Activated T-helper 1 cell treated with Interleukin-2 at 50 U/mL for 16 hours (primary cell): ENCODE results near the gene AFDN.

ENCODE experiments used
- DNase-seq: peaks from one replicate; pipeline ENCODE4 v3.0.0-alpha.2; 2020; ENCODE audit warnings: low read depth

AFDN gene

DNA sequence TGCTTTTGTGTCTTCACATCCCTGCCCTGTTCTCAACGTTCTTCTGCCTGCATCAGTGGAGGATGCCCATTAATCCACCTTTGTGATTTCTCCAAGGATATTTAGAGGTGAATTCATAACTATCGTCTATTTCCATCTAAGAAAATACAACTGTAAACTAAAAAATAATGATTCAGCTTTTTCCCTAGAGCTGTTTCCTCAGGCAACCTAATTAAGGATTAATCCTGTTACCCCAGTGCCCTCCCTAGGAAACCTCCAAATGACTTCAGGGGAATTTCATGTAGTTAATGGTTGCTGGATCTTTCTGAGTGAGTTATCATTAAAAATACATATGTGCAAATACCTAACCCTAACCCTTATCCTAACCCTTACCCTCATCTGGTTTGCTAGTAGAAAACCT, 14.6 kb upstream of the AFDN start:
- DNase-seq = no peak

DNA sequence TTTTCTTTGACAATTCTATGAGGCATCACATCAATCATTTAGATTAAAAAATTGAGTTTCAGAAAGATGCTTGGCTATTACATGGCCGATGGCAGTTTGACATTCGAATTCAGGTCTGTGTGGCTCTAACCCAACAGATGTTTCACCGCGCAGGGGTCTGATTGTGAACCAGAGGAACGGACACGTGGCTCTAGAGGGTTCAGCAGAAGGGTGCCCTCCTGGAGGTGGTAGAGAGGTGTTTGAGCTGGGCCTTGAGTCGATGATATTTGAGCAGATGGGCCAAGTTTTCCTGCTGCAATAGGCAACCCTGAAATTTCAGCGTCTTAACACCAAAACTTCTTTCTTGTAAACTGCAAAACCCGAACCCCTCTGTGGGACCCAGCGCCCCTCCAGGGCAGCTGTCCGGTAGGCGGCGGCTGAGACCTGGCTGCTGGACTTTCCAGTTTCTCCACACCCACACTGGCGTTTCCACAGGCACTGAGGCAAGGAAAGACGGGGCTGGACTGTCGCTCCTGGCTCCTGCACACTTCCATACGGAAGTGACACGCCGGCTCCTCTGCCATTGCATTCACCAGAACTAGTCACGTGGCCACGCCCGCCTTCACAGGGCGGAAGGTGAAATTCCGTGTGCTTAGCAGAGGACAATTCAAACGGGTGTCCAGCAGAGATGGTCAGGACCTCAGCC, 11.3 kb upstream of the AFDN start:
- no peak for DNase-seq

DNA sequence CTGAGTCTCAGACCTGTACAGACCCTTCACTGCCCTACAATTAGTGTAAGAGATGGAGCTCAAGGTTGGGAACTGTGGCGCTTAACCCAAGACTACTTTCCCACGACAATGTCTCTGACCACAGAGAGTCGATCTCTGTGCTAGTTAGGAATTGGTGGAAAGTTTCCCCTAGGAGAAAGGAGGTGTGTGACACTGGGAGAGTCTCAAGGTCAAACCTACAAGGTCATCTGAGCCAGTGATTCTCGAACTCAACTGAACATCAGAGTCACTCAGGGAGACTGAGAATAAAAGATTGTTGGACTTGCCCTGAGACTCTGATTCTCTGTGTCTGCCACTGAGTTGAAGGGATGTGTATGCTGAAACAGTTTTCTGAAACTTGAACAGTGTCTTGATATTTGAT, 9.7 kb upstream of the AFDN start:
- DNase-seq = no peak

DNA sequence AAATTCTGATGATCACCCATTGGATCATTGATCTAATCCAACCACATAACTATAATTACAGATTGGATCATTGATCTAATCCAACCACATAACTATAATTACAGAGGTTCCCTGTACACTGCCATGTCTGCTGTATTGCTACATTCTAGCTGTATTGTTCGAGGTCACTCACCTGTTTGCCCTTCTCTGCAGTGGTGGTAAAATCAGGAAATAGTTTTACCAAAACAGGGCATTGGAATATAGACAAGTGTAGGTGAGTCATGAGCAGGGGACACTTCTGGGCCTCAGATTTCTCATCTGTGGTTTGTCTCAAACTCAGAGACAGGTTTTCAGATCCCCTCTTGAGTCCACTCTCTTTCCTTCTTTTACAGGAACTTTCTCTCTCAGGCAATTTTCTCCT, 9.0 kb upstream of the AFDN start:
- no peak for DNase-seq

DNA sequence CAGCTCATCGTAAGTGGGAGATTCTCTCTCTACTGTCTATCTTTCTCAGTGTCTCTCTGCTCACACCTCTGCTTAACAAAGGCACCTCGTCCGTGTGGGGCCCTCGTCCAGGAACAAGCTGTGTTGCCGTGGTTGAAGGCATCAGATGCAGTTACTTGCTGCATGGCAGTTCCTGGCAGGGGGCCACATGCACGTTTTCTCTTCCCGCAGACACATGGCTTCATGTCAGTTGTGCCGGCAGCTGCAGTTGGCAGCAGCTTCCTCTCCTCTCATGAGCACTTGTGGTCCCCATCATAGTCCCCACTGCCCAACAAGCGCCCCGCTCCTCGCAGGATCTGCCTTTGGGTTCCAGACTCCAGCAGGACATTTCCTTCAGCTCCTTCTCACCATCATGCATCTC, 7.1 kb upstream of the AFDN start:
- no peak for DNase-seq

DNA sequence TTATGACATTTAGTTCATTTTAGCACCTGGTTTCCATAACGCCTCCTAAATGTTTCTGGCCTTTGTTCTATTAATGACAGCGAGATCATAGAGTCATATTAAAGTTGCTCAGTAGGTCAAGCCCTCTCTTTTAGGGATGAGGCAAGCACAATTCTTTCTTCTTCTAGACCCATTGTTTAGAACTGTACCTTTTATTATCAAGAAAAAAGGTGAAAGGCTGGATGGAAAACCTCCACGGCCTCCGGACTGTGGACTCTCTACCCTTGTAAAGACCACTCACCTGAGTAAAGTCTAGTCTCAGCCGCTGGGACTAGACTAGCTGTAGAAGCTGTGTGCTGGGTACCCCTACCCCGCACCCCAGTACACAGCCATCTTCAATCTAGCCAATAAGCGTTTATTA, 6.0 kb upstream of the AFDN start:
- DNase-seq = no peak

DNA sequence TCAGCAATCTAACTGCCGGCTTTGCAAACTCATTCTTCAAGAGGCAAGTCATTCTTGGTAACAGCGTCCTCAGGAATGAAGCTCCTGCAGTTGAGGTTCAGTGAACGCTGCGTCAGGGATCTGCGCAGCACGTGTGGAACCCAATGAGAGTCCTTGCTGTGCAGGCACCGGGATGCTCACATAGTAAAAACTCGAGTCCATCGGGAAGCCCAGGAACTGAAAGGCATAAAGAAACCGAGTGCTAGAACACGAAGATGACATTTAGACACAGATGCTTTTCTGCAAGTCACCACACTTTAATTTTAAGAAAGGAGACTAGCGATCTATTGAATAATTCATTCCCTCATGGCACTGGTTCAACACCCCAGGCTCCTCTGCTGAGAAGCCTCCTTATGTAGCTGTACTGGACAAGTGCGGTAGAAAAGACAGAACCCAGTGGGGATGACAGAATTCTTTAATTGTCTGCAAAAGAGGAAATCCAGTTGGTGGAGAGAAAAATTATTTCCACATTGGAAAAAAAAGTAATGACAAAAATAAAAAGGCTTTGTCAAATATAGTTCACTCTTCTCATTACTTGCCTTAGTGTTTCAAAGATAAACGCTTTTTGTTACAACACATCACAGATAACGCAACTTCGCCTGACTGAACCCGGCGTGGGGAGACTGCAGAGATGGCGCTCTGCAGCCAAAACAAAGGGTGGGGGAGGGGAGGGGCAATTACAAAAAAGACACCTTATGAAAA, 1.9 kb upstream of the AFDN start:
- no peak for DNase-seq

DNA sequence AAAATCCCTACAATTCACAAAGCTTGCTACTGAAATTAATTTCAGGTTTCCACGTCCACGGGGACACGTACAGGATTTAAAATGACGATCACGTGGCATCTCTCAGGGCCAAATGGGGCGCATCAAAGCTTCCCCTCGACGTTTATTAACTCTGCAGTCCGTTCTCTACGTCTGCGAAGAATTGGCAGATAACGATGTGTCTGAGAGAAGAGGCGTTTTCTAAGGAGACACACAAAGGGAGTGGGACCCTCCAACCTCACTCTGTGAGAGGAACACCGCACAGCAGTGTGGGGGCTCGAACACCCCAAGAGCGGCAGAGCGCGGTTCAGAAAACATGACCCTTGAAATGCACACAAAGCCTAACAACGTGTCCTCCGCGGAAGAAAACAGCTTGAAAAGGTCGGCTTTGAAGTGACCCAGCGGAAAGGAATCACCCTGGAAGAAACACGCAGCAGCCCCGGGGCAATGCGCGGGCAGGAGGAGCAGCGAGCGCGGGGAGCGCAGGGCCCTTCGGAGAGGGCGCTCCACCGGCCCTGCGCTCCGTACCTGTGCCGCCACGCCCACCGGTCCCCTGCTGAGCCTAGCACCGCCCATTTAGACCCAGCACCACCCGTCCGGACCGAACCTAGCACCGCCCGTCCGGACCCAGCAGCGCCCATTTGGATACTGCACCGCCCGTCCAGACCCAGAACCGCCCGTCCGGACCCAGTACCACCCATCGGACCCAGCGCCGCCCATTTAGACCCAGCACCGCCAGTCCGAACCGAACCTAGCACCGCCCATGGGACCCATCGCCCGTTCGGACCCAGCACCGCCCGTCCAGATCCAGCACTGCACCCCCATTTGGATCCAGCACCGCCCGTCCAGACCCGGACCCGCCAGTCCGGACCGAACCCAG, 1.1 kb upstream of the AFDN start:
- no peak for DNase-seq

DNA sequence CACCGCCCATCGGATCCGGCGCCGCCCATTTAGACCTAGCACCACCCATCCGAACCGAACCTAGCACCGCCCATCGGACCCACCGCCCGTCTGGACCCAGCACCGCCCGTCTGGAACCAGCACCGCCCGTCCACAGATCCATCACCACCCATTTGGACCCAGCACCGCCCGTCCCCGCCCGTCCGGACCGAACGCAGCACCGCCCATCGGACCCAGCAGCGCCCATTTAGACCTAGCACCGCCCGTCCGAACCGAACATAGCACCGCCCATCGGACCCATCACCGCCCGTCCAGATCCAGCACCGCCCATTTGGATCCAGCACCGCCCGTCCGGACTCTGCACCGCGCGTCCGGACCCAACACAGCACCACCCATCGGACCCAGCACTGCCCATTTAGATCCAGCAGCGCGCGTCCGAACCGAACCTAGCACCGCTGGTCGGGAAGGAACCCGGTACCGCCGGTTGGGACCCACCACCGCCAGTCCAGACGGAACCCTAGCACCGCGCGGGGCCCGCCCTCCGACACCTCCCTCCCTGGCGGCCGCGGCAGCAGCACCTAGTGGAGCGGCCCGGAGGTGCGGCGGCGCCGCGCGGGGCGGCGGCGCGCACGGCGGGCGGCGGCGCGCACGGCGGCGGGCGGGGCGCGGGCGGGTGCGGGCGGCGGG, 348 bp upstream of the AFDN start:
- peak; percentile 53 for DNase-seq

DNA sequence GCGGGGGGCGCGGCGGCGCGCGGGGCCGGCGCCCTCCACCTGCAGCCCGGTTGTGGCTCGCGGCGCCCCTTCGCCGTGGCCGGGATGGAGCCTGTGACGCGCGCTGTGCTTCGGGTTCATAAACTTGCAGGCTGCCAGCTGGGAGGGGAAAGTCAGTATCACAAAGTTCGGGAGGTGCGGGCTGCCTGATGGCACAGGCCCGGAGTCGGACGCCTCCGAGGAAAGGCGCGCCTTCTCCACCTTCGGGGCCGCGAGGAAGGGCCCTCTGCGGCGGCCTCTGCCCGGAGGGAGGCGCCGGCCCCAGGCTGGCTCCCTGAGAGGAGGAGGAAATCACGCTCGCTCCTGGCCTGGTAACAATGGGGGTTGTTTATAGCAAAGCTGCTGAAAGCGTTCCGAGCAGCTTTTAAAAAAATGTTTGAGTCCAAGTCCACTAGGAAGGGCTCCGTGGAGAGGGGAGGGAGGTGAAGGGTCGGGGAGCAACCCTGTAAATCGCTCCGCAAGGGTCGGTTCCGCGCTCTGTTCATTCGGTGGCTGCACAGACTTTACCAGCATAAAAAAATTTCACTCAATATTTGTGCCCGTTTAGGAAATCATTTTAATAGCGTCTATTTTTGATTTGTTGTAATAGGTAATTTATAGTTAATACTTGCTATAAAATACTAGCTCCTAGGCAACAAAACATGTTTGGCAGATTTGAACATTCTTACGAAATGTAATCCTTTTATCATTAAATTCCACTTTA, 1.0 kb downstream of the AFDN start:
- no peak for DNase-seq

DNA sequence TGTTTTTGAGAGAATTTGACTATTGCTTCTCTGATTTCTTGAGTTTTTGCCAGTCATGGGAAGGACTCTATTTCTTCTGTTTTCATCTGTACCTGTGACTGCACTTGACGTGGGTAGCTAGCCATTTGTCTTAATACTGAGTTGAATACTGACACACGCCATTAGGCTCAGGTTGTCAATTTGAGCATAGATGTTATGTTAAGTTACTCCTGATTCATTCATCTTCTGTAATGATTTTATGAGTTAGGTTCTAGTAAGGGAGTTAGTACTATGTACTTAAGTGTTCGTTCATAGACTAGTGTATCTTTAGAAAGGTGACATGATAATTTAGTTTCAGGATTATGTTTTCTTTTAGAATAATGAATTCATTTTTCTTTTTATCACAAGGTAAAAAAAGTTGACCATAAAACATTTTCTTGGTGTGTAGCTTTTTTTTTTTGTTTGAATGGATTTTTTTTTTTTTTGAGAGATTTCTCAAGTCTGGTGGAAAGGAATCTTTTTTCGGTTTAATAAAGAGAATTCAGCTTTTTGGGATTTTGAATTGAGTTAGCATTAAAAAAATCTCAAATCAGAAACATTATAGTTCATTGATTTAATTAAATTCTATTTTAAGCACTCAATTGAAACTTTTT, 1.7 kb downstream of the AFDN start:
- no peak for DNase-seq

DNA sequence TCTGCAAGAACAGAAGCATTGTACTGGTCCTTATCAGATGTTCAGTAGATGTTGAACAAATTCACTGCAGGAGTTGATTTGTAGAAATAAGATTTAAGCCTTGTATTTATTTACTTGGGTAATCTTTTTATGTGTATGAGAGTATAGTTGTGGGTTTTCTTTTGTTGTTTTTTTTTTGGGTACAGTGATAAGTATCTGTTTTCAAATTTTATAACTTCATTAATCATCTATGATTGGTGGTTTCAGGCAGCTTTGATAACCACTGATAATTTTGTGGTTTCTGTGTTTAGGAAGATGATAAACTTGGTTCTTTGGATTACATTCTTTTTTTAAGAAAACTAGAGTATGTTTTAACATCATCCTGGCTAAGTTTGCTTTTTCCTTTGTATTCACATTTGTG, 2.8 kb downstream of the AFDN start:
- no peak for DNase-seq

DNA sequence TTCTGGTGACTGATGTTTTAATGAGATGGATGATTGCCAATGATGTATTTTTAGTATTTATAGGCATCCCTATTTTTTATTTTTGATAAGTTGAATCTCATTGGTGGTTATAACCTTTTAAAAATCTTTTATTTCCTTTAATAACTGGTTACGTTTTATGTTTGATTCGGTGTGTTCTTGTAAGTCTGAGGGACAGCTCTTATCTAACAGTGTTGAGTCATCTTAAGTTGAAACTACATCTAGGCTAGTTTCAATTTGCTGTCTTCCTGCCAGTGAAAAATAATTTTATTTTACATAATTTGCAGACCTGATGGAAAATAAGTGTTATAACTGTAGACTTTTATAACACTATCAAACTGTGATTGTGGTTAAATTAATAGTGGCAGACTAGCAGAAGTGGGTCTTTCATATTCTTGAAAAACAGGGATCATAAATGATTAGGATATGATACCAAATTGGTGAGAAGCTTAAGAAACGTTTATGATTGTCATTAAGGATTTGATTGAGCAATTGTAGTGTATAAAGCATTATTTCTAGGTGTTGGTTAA, 4.6 kb downstream of the AFDN start:
- DNase-seq = no peak

DNA sequence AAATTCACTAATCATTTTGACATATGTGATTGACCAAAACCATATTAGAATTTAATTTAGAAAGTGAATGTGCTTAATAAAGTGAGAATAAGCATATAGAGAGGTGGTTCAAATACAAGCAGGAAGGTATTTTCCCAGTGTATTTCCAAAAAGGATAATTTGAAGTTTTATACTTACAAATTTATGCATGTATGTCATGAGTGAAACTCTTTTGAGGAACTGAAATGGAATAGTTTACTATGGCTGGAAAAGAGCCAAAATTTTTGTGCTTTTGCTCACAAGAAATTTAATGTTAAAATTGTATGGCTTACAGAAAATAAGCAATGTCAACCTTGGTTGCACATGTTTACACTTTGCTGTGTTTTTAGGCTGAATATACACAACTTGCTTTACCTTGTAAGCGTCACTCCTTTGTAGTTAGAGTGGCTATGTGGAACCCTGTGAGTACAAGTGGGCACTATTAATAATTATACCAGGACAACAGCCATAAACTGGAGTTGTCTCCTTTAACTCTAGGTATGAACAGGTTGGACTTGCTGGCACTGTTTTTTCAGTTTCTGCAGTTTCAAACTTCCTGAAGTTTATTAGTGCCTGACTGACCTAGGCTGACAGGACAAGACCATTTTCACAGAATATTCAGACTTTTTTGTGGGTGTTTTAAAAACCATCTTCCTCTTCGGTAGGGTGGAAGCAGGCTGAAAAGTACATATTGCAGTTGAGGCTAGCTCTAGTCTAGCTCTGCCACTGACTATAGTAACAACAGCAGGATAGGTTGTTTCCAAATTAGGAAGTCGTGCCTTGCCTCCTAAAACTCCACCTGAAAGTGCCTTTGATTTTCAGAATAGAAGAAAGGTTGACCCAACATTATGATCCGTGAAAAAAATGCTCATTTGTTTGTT, 6.0 kb downstream of the AFDN start:
- DNase-seq = no peak

DNA sequence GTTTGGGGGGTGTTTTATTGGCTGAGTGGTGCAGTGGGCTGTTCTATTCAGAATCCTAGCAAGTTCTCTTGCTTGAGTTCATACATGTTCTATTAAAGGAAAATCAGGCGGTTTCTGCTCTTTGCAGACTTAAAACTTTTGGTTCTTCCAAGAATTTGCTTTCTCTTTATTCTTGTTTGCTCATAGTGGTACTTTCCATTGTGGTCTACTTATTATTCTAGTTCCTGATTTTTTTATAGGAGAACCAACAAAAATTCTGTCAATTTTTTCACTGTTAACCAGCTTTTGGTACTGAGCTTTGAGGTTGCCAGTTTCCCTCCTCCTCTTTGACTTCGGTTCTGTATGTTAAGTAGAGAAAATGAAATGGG, 6.7 kb downstream of the AFDN start:
- no peak for DNase-seq

DNA sequence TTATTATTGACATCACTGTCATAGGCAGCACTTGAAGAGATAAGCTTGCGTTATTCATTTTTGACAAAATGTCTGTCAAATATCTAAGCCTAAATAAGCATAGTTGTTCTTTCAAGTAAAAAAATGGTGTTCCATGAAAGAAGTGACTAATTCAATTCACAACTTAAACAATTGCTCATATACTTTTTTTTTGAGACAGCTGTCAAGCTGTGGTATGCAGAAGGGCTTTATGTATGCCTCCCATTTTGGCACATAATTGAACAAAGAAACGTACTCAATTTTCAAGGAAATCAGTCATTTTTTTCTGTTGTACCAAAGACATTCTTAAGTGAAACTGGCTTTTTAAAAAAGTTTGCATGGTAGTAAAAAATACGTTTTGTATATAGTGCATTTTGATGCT, 8.5 kb downstream of the AFDN start:
- no peak for DNase-seq

DNA sequence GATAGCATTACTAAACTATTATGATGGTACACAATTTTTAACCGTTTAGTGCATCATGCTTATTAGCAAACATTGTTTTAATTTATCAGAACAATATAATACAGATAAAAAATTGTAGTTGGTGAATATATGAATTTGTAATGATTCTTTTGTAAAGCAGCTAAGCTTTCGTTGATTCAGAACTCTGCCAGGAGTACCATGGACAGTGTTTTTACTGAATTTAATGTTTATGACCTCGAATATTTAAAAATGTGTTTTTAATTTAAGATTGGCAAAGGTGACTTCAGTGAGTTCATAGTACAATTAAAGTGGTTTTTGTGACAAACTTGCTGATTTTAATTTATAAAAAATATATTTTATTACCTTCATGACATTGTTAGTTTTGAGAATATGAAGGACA, 10.0 kb downstream of the AFDN start:
- no peak for DNase-seq

DNA sequence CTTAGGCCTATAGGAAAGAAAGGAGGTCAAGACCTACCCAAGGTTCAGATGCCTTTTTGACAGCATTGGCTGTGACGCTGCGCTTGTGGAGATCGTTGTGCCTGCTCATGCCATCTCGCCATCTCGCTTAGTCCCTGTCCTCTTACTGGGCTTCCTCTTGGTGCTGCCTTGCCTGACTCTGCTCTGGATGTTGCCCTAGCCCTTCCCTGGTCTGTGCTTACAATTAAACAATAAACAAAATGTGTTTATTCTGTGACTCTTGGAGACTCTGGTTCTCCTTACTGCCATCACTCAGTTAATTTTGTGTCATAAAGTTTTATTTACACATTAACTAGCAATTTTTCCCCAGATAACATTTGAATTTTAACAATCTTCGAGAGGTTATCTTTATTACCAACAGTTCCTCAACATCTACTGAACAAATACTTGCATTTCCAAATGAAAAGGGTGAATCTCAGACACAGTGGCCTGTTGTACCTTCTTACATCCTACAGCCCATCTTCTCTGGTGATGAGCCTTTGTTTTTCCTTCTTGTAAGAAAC, 11.6 kb downstream of the AFDN start:
- DNase-seq = no peak

DNA sequence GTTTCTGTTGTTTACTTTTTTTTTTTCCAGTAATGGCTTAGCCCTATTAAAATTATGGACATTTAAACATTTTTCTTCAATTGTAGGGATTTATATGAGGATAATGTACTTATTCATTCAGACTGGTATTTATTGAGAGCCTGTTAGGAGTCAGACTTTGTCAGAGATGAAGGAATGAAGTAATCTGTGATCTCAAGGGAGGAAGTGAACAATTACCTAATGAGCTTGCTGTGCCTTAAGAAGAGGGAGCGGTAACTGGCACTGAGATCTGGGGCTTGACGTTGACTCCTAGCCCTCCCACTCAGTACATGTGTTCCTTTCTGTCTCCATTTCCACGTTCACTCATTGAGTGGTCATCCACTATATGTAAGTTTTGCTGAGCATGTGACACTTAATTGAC, 12.6 kb downstream of the AFDN start:
- DNase-seq = no peak

DNA sequence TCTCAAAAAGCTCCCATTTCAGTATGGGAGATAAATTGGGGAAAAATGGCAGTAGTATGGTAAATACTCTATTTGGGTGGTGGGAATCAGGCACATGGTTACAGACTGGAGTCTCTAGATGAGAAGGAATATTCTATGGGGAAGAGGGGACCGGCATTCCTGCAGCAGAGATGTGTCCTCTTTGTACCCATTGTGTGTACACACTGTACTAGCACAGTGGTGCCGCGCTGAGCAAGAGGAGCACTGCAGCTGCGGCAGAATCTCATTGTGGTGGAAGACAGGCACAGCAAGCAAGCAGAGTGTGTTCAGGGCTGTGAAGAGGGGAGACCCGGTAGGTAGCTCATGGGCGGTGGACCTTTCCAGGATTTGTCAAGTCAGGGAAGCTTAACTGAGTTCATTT, 13.0 kb downstream of the AFDN start:
- no peak for DNase-seq
